HepG2 (cell line): ENCODE data around the gene COA3. TPM values are rescaled to one million over a fixed set of nuclear protein-coding genes. Genes with fewer than 3 reads are reported as not detected.

Experiments used
- DMAP1 ChIP-seq: IDR thresholded peaks from 2 replicates; pipeline ENCODE4 v1.6.1; 2016
- FOSL2 ChIP-seq: sonication (generic); formaldehyde crosslinking; IDR thresholded peaks from 2 replicates; pipeline ENCODE4 v1.4.0; 2020; ENCODE audit warnings: missing genetic modification reagents
- NPAS2 ChIP-seq: sonication (generic); formaldehyde crosslinking; IDR thresholded peaks from 2 replicates; pipeline ENCODE4 v1.8.0; 2022; ENCODE audit warnings: mild to moderate bottlenecking, missing genetic modification reagents, borderline replicate concordance
- PITX1 ChIP-seq: sonication (generic); formaldehyde crosslinking; IDR thresholded peaks from 2 replicates; pipeline ENCODE4 v1.5.1; 2020; ENCODE audit warnings: mild to moderate bottlenecking, missing genetic modification reagents
- RXRA ChIP-seq: sonication (generic); formaldehyde crosslinking; IDR thresholded peaks from 2 replicates; pipeline ENCODE4 v1.5.1; 2020; ENCODE audit warnings: missing genetic modification reagents
- SAP130 ChIP-seq: IDR thresholded peaks from 2 replicates; pipeline ENCODE4 v1.6.1; 2016; ENCODE audit warnings: low read depth
- SMARCE1 ChIP-seq: fragments of 450-650 bp; IDR thresholded peaks from 2 replicates; pipeline ENCODE4 v1.6.1; 2017; ENCODE audit warnings: borderline replicate concordance
- SP4 ChIP-seq: sonication (generic); formaldehyde crosslinking; IDR thresholded peaks from 2 replicates; pipeline ENCODE4 v1.8.1; 2023; ENCODE audit warnings: mild to moderate bottlenecking, missing genetic modification reagents
- ZNF460 ChIP-seq: sonication (generic); formaldehyde crosslinking; IDR thresholded peaks from 2 replicates; pipeline ENCODE4 v1.5.1; 2020; ENCODE audit warnings: missing genetic modification reagents, mild to moderate bottlenecking, borderline replicate concordance
- ZNF644 ChIP-seq: IDR thresholded peaks from 2 replicates; pipeline ENCODE4 v1.6.1; 2016; ENCODE audit warnings: low read depth
- polyA plus RNA-seq, 8 experiments: library from polyadenylated mRNA; depleted of rRNA in 3 of 8; stranded (reverse) in 7 of 8; unstranded in 1 of 8; fragments of >200 nt; fragmentation: Illumina TruSeq in 4 of 8; extraction: Trizol in 4 of 8; gene quantifications; 2 replicates each; pipeline versions ENCODE4 v1.2.1 to v1.2.3, GENCODE V29; 2011 to 2016; ENCODE audit warnings: low read depth in 4 of 8, missing spikeins in 1 of 8, mixed read lengths in 1 of 8; ENCODE audit not compliant: insufficient read depth in 1 of 8
- total RNA-seq, 5 experiments: library from RNA; depleted of rRNA; stranded (reverse); fragments of >200 nt; fragmentation: Illumina TruSeq; extraction: Trizol; gene quantifications; 2 replicates each; pipeline ENCODE4 v1.2.3, GENCODE V29; 2016; ENCODE audit warnings: low read depth in 1 of 5
- TF ChIP-seq, protein P1 (sequence below): sonication (generic); formaldehyde crosslinking; IDR thresholded peaks from 2 replicates; pipeline ENCODE4 v1.4.0; 2020; ENCODE audit warnings: missing genetic modification reagents, mild to moderate bottlenecking, borderline replicate concordance
- TF ChIP-seq, protein P2 (sequence below): sonication (generic); formaldehyde crosslinking; conservative IDR thresholded peaks from 2 replicates; pipeline ENCODE4 v1.8.1; 2023; ENCODE audit warnings: missing genetic modification reagents
- TF ChIP-seq, protein P3 (sequence below): IDR thresholded peaks from 2 replicates; pipeline ENCODE4 v1.6.1; 2012; ENCODE audit warnings: inconsistent platforms

Gene COA3
- total and polyA plus RNA-seq, 2 of the 13 experiments (the other 11 are each of a cell fraction or from before 2014, with no cell fraction given), result 133 to 202 TPM

DNA sequence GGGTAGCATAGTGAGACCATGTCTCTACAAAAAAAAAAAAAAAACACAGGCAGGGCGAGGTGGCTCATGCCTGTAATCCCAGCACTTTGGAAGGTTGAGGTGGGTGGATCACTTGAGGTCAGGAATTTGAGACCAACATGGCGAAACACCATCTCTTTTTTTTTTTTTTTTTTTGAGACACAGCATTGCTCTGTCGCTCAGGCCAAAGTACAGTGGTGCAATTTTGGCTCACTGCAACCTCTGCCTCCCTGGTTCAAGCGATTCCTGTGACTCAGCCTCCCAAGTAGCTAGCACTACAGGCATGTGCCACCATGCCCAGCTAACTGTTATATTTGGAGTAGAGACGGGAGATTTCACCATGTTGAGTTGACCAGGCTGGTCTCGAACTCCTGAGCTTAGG lies 32.4 kb downstream of the COA3 start (continued):
- 0 out of 2 replicates have a peak, but pooled peaks have one; percentile 21 for TF ChIP-seq PITX1 (CRISPR knock-in tag)
- peak; percentile 63 for TF ChIP-seq RXRA (CRISPR knock-in tag)
- TF ChIP-seq, protein P1, sequence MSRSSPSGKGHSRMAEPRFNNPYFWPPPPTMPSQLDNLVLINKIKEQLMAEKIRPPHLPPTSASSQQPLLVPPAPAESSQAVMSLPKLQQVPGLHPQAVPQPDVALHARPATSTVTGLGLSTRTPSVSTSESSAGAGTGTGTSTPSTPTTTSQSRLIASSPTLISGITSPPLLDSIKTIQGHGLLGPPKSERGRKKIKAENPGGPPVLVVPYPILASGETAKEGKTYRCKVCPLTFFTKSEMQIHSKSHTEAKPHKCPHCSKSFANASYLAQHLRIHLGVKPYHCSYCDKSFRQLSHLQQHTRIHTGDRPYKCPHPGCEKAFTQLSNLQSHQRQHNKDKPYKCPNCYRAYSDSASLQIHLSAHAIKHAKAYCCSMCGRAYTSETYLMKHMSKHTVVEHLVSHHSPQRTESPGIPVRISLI (CRISPR knock-in tag), result peak; percentile 98
- TF ChIP-seq, protein P2, sequence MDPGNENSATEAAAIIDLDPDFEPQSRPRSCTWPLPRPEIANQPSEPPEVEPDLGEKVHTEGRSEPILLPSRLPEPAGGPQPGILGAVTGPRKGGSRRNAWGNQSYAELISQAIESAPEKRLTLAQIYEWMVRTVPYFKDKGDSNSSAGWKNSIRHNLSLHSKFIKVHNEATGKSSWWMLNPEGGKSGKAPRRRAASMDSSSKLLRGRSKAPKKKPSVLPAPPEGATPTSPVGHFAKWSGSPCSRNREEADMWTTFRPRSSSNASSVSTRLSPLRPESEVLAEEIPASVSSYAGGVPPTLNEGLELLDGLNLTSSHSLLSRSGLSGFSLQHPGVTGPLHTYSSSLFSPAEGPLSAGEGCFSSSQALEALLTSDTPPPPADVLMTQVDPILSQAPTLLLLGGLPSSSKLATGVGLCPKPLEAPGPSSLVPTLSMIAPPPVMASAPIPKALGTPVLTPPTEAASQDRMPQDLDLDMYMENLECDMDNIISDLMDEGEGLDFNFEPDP (CRISPR knock-in tag), result 0 out of 2 replicates have a peak, but pooled peaks have one; percentile 61
- TF ChIP-seq ZNF644 (CRISPR knock-in tag), result 0 out of 2 replicates have a peak, but pooled peaks have one; percentile 10
- TF ChIP-seq SMARCE1, result no peak
- TF ChIP-seq SP4 (CRISPR knock-in tag), result 0 out of 2 replicates have a peak, but pooled peaks have one; percentile 40
- 0 out of 2 replicates have a peak, but pooled peaks have one; percentile 32 for TF ChIP-seq DMAP1 (CRISPR knock-in tag)
- TF ChIP-seq ZNF460 (CRISPR knock-in tag), result peak; percentile 90
- no peak for TF ChIP-seq NPAS2 (CRISPR knock-in tag)
- peak; percentile 73 for TF ChIP-seq FOSL2 (CRISPR knock-in tag)
- TF ChIP-seq, protein P3, sequence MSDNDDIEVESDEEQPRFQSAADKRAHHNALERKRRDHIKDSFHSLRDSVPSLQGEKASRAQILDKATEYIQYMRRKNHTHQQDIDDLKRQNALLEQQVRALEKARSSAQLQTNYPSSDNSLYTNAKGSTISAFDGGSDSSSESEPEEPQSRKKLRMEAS, result 0 out of 2 replicates have a peak, but pooled peaks have one; percentile 27
- TF ChIP-seq SAP130 (CRISPR knock-in tag), result 0 out of 2 replicates have a peak, but pooled peaks have one; percentile 37
